ENCODE measurements around the gene THADA. TPM values are rescaled to one million over a fixed set of nuclear protein-coding genes. Genes with fewer than 3 reads are reported as not detected.
A peak's percentile ranks its signal among the peaks of the same experiment; 100 is the strongest.

THADA gene
- total and polyA plus RNA-seq, 5 donors from 2014 or later = 19.1 to 52.9 (median 20.2) TPM

DNA sequence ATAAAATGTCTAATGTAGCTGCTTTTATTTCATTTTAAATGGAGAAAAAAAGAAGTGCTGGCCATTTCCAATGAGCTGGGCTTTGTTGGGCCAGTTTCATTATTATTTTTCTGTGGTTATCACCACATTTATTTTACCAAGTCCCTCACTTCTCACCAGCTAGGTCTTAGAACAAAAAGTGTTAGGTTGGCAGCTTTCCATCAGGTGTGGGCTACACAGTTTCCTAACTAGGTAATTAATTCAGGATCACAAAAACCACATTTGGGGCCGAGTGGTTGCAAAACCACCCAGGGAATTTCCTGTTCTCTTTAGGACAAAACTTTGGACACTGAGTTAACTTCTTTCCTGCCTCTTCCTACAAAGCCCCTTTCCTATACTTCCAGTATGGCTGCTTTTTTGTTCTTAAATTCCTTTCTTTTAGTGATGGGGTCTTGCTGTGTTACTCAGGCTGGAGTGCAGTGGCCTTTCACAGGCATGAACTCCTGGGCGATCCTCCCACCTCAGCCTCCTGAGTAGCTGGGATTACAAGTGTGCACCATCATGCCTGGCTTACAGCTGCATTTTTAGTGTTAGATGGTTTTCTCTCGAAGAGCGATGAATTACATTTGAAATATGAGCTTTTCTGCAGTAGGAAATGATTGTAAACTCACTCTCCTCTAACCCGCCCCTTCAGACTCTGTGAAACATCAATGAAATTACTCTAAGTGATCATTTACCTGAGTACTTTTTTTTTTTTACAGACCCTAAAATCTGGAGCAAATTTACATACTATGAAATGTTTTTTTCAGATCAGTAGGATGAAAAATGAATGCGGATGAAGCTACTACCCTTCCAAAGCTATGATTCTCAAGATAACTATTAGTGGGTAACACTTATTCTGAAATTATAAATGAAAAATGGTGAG lies 366.8 kb downstream of the THADA start:
- H3K4me1 ChIP-seq (ENCODE audit: control insufficient read depth, insufficient read depth, low read length, poor library complexity, severe bottlenecking) = peaks cover 26% of the 10 kb centered on the region
- DNase-seq (peak in 2 of 3 donors; percentile 16 to 33), ATAC-seq (ENCODE audit: low read depth in 2 of 2) (no peak)
- Mint-ChIP-seq H3K36me3 (peaks cover 12% of the 10 kb centered on the region), H3K4me3 (peak overlapping the region; percentile 78 to 100 (median 90)), H3K27ac (peak overlapping the region; percentile 94 to 96 (median 95)), H3K9me3 (peaks cover 0 to 4% (median 0%) of the 10 kb centered on the region in 7 donors), H3K4me1 (peaks cover 7 to 28% (median 20%) of the 10 kb centered on the region in 4 donors), H3K27me3 (peaks cover 19% of the 10 kb centered on the region)
- H3K36me3 ChIP-seq (ENCODE audit: control insufficient read depth, insufficient read depth, low read length) = peaks cover 33% of the 10 kb centered on the region
- peak overlapping the region; percentile 75 for H3K4me3 ChIP-seq (ENCODE audit: low read depth, low read length)
- no peaks in the 10 kb centered on the region for H3K9me3 ChIP-seq (ENCODE audit: control insufficient read depth in 2 of 2, low read length in 2 of 2)
- H3K27me3 ChIP-seq (ENCODE audit: control insufficient read depth, insufficient read depth, low read length) = no peaks in the 10 kb centered on the region
- H3K27ac ChIP-seq (ENCODE audit: insufficient read depth, low read length, poor library complexity, severe bottlenecking) = peak overlapping the region; percentile 96

DNA sequence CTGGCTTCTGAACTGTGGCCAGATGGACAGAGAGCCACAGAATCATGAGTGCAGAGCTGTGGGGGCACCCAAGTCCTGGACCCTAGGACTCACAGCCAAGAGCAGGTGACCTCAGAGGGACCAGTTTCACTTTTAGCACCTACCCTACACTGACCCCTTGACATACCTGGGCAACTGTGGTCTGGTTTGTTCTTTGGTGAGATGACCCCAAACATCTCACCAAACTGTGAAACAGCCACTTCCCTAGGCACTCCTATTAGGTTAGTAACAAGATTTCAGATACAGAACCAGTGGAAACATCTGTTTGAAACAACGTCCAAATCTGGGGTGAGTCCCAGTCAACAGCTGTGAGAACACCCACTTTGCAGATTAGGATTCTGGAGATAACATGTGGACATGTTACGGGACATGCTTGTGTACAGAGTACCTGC lies 367.5 kb downstream of the THADA start:
- peaks cover 29% of the 10 kb centered on the region for H3K4me1 ChIP-seq (ENCODE audit: control insufficient read depth, insufficient read depth, low read length, poor library complexity, severe bottlenecking)
- peak overlapping the region; percentile 75 for H3K4me3 ChIP-seq (ENCODE audit: low read depth, low read length)
- peaks cover 40% of the 10 kb centered on the region for H3K36me3 ChIP-seq (ENCODE audit: control insufficient read depth, insufficient read depth, low read length)
- no peaks in the 10 kb centered on the region for H3K9me3 ChIP-seq (ENCODE audit: control insufficient read depth in 2 of 2, low read length in 2 of 2)
- H3K4me1 Mint-ChIP-seq = peaks cover 7 to 28% (median 20%) of the 10 kb centered on the region in 4 donors
- H3K4me3 Mint-ChIP-seq = peak overlapping the region; percentile 78 to 100 (median 90)
- no peaks in the 10 kb centered on the region for H3K27me3 ChIP-seq (ENCODE audit: control insufficient read depth, insufficient read depth, low read length)
- peaks cover 19% of the 10 kb centered on the region for H3K36me3 Mint-ChIP-seq
- H3K27ac Mint-ChIP-seq = peak overlapping the region; percentile 94 to 97 (median 96)
- H3K27me3 Mint-ChIP-seq = peaks cover 21% of the 10 kb centered on the region
- peak overlapping the region; percentile 96 for H3K27ac ChIP-seq (ENCODE audit: insufficient read depth, low read length, poor library complexity, severe bottlenecking)
- peaks cover 0 to 4% (median 0%) of the 10 kb centered on the region in 7 donors for H3K9me3 Mint-ChIP-seq
- DNase-seq = peak in 2 of 3 donors; percentile 13 to 14
- ATAC-seq (ENCODE audit: low read depth in 2 of 2) = no peak

DNA sequence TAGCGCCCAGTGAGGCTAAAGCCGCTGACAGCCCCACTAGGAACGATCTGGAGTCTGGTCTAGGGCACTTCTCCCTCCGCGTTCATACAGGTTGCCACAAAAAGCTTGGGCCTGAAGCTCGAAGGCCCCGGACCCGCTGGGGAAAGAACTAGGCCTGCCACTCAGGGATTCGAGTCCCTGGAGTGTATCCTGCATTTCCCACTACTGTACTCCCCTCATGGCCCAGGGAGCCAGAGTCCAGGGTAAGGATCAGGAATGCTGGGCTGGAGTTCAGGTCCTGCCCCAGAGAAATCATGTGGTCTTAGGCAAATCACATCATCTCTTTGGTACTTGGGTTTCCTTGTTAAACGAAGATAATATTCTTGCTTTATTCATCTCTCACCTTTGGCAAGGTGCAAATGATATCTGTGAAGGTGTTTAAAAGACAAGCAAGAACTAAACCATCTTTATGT lies 368.0 kb downstream of the THADA start:
- Mint-ChIP-seq H3K27ac (peak overlapping the region; percentile 94 to 97 (median 96)), H3K9me3 (peaks cover 0 to 4% (median 0%) of the 10 kb centered on the region in 7 donors), H3K4me3 (peak overlapping the region; percentile 78 to 100 (median 90)), H3K27me3 (peaks cover 21% of the 10 kb centered on the region), H3K4me1 (peaks cover 8 to 28% (median 20%) of the 10 kb centered on the region in 4 donors), H3K36me3 (peaks cover 21% of the 10 kb centered on the region)
- DNase-seq (no peak), ATAC-seq (ENCODE audit: low read depth in 2 of 2) (no peak)
- Histone ChIP-seq H3K27ac (ENCODE audit: insufficient read depth, low read length, poor library complexity, severe bottlenecking) (peak overlapping the region; percentile 96), H3K4me3 (ENCODE audit: low read depth, low read length) (peak overlapping the region; percentile 75), H3K9me3 (ENCODE audit: control insufficient read depth in 2 of 2, low read length in 2 of 2) (no peaks in the 10 kb centered on the region), H3K27me3 (ENCODE audit: control insufficient read depth, insufficient read depth, low read length) (no peaks in the 10 kb centered on the region), H3K36me3 (ENCODE audit: control insufficient read depth, insufficient read depth, low read length) (peaks cover 44% of the 10 kb centered on the region), H3K4me1 (ENCODE audit: control insufficient read depth, insufficient read depth, low read length, poor library complexity, severe bottlenecking) (peaks cover 33% of the 10 kb centered on the region)

DNA sequence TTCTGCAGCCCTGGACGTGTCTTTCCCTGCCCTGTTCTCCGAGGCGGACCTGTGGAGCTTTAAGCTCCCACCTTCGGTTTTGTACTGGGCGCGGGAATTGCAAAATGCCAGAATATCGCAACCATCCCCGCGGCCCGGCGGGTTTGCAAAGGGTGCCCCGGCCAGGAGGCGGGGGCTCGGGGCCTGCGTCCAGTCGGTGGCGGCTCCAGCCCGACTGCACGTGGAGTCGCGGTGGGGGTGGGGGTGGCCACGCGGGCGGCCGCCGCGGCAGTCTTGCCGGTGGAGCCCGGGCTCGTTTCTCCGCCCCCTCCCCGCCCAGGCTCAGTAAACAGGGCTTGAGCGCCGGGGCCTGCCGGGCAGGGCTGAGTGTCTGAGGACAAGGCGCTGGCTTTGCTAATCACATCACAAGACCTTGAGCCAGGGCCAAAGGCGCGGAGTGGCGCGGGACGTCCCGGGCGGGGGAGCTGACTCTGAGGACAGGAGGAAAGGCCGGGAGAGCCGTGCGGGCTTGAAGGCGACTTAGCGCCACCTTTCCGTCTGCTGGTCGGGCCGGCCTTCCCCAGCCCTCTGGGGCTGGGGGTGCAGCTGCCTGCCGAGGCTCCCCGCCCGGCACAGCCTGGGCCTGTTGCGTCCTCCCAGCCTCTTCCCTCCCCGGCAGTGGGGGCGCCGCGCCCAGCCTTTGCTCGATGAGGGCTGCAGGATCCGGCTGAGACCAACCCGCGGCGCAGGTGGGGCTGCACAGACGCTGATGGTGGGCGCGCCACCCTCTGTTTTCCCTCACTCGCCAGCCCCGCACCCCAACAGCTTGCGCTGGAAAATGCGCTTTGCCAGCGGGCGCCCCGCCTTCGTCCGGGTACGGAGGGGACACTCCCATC lies 368.6 kb downstream of the THADA start:
- Histone ChIP-seq H3K36me3 (ENCODE audit: control insufficient read depth, insufficient read depth, low read length) (peaks cover 51% of the 10 kb centered on the region), H3K4me1 (ENCODE audit: control insufficient read depth, insufficient read depth, low read length, poor library complexity, severe bottlenecking) (peaks cover 40% of the 10 kb centered on the region), H3K4me3 (ENCODE audit: low read depth, low read length) (peak overlapping the region; percentile 75), H3K9me3 (ENCODE audit: control insufficient read depth in 2 of 2, low read length in 2 of 2) (no peaks in the 10 kb centered on the region), H3K27ac (ENCODE audit: insufficient read depth, low read length, poor library complexity, severe bottlenecking) (peak overlapping the region; percentile 96), H3K27me3 (ENCODE audit: control insufficient read depth, insufficient read depth, low read length) (no peaks in the 10 kb centered on the region)
- Mint-ChIP-seq H3K9me3 (peaks cover 0 to 4% (median 0%) of the 10 kb centered on the region in 7 donors), H3K27me3 (peaks cover 21% of the 10 kb centered on the region), H3K4me1 (peaks cover 10 to 28% (median 20%) of the 10 kb centered on the region in 4 donors), H3K27ac (peak overlapping the region; percentile 94 to 97 (median 96)), H3K36me3 (peaks cover 28% of the 10 kb centered on the region), H3K4me3 (peak overlapping the region; percentile 84 to 100 (median 95))
- ATAC-seq (ENCODE audit: low read depth in 2 of 2) (peak; percentile 11), DNase-seq (peak; percentile 47 to 78 (median 67))

DNA sequence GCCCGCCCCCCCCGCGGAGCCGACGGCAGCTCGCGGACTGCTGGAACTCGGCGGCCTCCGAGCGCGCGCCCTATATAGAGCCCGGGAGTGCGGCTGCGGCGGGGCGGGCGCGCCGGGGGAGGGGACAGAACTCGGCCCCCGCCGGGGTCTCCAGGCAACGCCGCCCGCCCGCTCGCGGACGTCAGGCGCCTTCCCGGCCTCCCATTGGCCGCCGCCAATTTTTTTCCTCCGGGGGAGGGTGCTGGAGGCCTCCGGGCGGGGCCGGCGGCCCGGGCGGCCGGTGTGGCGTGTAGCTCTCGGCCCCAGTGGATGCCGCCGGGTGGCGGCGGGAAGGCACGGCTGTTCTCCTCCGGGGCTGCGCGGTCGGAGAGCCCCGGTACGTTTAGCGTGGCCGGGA lies 369.3 kb downstream of the THADA start, which contains the start of gene ZFP36L2:
TSS of gene ZFP36L2 (minus strand) at position 49 of the 397 bp plus-strand sequence. CDS start 291 bp downstream, outside the sequence.
- Mint-ChIP-seq H3K36me3 (peaks cover 33% of the 10 kb centered on the region), H3K4me1 (peaks cover 13 to 34% (median 24%) of the 10 kb centered on the region in 4 donors), H3K4me3 (peak within 1 kb of the TSS; percentile 84 to 100 (median 97)), H3K9me3 (peaks cover 0 to 4% (median 0%) of the 10 kb centered on the region in 7 donors), H3K27ac (peak within 1 kb of the TSS; percentile 94 to 97 (median 96)), H3K27me3 (peaks cover 25% of the 10 kb centered on the region)
- no peaks in the 10 kb centered on the region for H3K9me3 ChIP-seq (ENCODE audit: control insufficient read depth in 2 of 2, low read length in 2 of 2)
- peaks cover 48% of the 10 kb centered on the region for H3K36me3 ChIP-seq (ENCODE audit: control insufficient read depth, insufficient read depth, low read length)
- ATAC-seq (ENCODE audit: low read depth in 2 of 2) = peak; percentile 77 to 80
- no peaks in the 10 kb centered on the region for H3K27me3 ChIP-seq (ENCODE audit: control insufficient read depth, insufficient read depth, low read length)
- peak; percentile 92 to 96 (median 96) for DNase-seq
- H3K27ac ChIP-seq (ENCODE audit: insufficient read depth, low read length, poor library complexity, severe bottlenecking) = peak within 1 kb of the TSS; percentile 96
- H3K4me1 ChIP-seq (ENCODE audit: control insufficient read depth, insufficient read depth, low read length, poor library complexity, severe bottlenecking) = peaks cover 46% of the 10 kb centered on the region
- peak within 1 kb of the TSS; percentile 75 for H3K4me3 ChIP-seq (ENCODE audit: low read depth, low read length)

DNA sequence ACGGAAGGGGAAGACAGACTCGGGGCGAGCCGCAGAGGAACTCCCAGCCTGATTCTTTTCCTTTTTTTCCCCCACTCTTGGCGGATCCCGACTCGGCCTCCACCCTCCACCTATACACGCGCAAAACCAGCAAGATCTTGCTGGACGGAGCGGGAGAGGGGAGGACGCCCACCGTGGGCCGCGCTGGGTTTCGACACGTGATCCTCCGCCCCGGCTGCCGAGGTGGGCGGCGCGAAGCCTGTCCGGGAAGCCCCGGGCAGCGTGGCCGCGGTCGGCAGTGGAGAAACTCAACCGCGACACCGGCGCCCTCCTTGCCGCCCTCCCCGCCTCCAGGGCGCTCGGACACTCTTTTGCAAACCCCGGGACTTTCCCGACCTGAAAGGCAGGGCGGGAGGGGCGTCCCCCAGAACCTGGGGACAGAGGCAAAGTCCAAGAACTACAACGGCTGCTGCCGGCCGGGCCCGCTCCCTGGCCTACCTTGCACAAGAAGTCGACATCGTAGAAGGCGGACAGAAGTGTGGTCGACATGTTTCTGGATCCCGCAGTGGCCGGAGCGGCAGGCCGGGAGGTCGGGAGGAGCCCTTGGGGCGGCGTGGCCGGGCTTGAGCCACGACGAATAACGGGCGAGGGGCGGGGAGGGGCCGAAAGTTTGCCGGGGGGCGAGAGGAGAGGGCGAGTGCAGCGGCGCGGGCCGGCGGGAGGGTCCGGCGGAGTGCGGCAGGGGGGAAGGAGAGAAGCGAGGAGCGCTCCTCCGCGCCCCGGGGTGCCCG lies 369.9 kb downstream of the THADA start:
- Mint-ChIP-seq H3K27me3 (peaks cover 25% of the 10 kb centered on the region), H3K9me3 (peaks cover 0 to 4% (median 0%) of the 10 kb centered on the region in 7 donors), H3K4me1 (peaks cover 13 to 39% (median 28%) of the 10 kb centered on the region in 4 donors), H3K27ac (peak overlapping the region; percentile 90 to 93 (median 91)), H3K36me3 (peaks cover 35% of the 10 kb centered on the region), H3K4me3 (peak overlapping the region; percentile 84 to 100 (median 97))
- no peaks in the 10 kb centered on the region for H3K9me3 ChIP-seq (ENCODE audit: control insufficient read depth in 2 of 2, low read length in 2 of 2)
- DNase-seq = peak; percentile 63 to 72 (median 70)
- peak overlapping the region; percentile 96 for H3K27ac ChIP-seq (ENCODE audit: insufficient read depth, low read length, poor library complexity, severe bottlenecking)
- H3K4me3 ChIP-seq (ENCODE audit: low read depth, low read length) = peak overlapping the region; percentile 72
- peaks cover 42% of the 10 kb centered on the region for H3K36me3 ChIP-seq (ENCODE audit: control insufficient read depth, insufficient read depth, low read length)
- peak in 1 of 2 donors; percentile 1 for ATAC-seq (ENCODE audit: low read depth in 2 of 2)
- no peaks in the 10 kb centered on the region for H3K27me3 ChIP-seq (ENCODE audit: control insufficient read depth, insufficient read depth, low read length)
- H3K4me1 ChIP-seq (ENCODE audit: control insufficient read depth, insufficient read depth, low read length, poor library complexity, severe bottlenecking) = peaks cover 52% of the 10 kb centered on the region
